Omental fat pad (tissue), 4 donors: ENCODE results near the gene NDUFB4. TPM values are rescaled to one million over a fixed set of nuclear protein-coding genes. Genes with fewer than 3 reads are reported as not detected.

Source experiments
- ATAC-seq: fragments of 150-250 bp; one replicate; pipeline ENCODE4 v1.9.1; 2016; ENCODE audit warnings: mild to moderate bottlenecking, moderate library complexity; ENCODE audit not compliant: low FRiP score
- DNase-seq: peaks from one replicate; pipeline ENCODE4 v3.0.0-alpha.2; 2019; ENCODE audit warnings: low spot score
- CTCF ChIP-seq, 3 donors: fragments of 450-650 bp; IDR thresholded peaks; one replicate each; pipeline ENCODE4 v1.5.1; 2016 to 2017; ENCODE audit warnings: antibody characterized with exemption in 3 of 3, mild to moderate bottlenecking in 3 of 3, moderate library complexity in 2 of 3
- total RNA-seq, 4 donors: library from RNA; depleted of rRNA; stranded (reverse); fragments of >200 nt; gene quantifications; one replicate each; pipeline ENCODE4 v1.1.0, GENCODE V29; 2016

Gene NDUFB4
- total RNA-seq, 4 donors from 2014 or later, result 54.9 to 109 (median 74.1) TPM

DNA sequence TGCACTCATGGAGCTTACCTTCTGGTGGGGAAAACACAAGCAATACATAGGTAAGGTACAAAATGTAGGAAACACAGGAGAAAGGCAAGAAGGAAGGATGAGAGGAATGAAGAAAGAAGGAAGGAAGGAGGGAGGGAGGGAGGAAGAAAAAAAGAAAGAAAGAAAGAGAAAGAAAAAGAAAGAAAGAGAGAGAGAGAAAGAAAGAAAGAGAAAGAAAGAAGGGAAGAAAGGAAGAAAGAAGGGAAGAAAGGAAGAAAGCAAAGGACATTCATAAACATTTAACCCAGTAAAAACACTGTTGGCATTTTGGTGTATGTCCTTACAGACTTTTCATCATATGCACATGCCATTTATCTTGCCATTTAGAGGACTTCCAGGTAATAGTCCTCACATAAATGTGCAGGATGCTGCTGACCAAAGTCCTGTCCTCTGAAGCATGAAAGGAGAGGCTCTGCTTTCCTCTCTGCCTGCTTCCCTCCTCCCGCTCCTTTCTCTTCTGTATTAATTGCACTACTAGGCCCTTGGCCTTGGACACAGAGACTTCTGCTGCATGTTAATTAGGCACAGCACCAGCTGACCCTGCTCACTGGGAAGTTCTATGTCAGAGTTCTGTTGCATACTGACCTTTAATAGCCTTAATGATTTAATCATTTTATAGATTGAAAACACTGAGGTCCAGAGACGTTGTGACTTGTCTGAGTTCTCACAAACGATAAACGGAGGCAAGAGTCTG lies 29.7 kb upstream of the NDUFB4 start:
- no peak for TF ChIP-seq CTCF (IDR thresholded peaks at IDR 0.05)
- no peak for ATAC-seq
- no peak for DNase-seq

GRCh38 chr3:120567370-120568201 lies 28.6 kb upstream of the NDUFB4 start:
- DNase-seq (no peak), ATAC-seq (peak; percentile 71)
- TF ChIP-seq CTCF (IDR thresholded peaks at IDR 0.05), result no peak

DNA sequence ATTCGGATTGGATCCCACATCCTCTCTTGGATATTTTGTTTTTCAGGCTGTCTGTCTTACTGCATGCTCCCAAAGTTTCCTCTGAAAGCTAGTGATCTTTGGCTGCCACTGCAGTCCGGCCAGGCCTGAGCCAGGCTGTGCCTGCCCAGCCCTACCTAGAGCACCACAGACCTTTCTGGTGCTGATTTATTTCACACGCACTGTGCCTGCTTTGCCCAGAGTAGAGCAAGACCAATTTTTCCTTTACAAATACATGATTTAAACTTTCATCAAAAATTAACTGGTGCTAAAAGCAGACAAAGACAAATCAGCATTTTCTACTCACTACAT lies 28.0 kb upstream of the NDUFB4 start:
- DNase-seq (no peak), ATAC-seq (no peak)
- no peak for TF ChIP-seq CTCF (IDR thresholded peaks at IDR 0.05)

- no peak for DNase-seq
- no peak for TF ChIP-seq CTCF (IDR thresholded peaks at IDR 0.05)
Measured at GRCh38 chr3:120568598-120568997, 27.5 kb upstream of the NDUFB4 start.

GRCh38 chr3:120569222-120570057 lies 26.7 kb upstream of the NDUFB4 start:
- no peak for TF ChIP-seq CTCF (IDR thresholded peaks at IDR 0.05)
- no peak for DNase-seq
- ATAC-seq, result no peak

More at GRCh38 chr3:120568598-120568997, 27.5 kb upstream of the NDUFB4 start:
- no peak for ATAC-seq

GRCh38 chr3:120572027-120572426 lies 24.1 kb upstream of the NDUFB4 start:
- DNase-seq (no peak), ATAC-seq (no peak)
- no peak for TF ChIP-seq CTCF (IDR thresholded peaks at IDR 0.05)
